C4-2B (cell line): ENCODE results near the gene LURAP1L.

Source experiments
- ZFX ChIP-seq: fragments of 450-650 bp; IDR thresholded peaks from 2 replicates; pipeline ENCODE4 v1.6.1; 2017
- TF ChIP-seq, protein P1 (sequence below): fragments of 450-650 bp; conservative IDR thresholded peaks from 2 replicates; pipeline ENCODE4 v1.5.1; 2017; ENCODE audit warnings: mild to moderate bottlenecking

DNA sequence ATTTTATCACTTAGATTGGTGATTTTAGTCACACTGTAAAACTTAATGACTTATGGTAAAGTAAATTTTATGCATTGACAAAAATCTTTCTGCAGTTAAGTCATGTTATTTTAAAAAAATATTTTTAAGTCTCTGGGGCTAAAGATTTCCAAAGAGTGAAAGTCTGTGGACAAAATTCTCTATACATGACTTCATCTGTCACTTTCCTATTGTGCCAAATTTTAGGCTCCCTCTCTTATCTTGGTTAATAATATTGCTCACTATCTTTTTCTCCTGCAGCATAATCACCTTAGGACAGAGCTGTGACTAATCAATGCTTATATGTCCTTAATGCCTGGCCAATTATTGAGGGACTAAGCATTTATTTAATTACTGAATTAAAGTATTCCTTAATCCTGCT lies 15.2 kb downstream of the LURAP1L start:
- TF ChIP-seq, protein P1, sequence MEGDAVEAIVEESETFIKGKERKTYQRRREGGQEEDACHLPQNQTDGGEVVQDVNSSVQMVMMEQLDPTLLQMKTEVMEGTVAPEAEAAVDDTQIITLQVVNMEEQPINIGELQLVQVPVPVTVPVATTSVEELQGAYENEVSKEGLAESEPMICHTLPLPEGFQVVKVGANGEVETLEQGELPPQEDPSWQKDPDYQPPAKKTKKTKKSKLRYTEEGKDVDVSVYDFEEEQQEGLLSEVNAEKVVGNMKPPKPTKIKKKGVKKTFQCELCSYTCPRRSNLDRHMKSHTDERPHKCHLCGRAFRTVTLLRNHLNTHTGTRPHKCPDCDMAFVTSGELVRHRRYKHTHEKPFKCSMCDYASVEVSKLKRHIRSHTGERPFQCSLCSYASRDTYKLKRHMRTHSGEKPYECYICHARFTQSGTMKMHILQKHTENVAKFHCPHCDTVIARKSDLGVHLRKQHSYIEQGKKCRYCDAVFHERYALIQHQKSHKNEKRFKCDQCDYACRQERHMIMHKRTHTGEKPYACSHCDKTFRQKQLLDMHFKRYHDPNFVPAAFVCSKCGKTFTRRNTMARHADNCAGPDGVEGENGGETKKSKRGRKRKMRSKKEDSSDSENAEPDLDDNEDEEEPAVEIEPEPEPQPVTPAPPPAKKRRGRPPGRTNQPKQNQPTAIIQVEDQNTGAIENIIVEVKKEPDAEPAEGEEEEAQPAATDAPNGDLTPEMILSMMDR, result no peak
- TF ChIP-seq ZFX, result no peak
